ENCODE data around the gene GNL3.

GNL3 gene

GRCh38 chr3:52689151-52689550 is 3.3 kb downstream of the GNL3 start:
- DNase-seq (ENCODE audit: low read depth in 2 of 2) = no peak

- DNase-seq (ENCODE audit: low read depth in 2 of 2) = no peak
Observed at GRCh38 chr3:52690560-52690959, 4.7 kb downstream of the GNL3 start.

DNA sequence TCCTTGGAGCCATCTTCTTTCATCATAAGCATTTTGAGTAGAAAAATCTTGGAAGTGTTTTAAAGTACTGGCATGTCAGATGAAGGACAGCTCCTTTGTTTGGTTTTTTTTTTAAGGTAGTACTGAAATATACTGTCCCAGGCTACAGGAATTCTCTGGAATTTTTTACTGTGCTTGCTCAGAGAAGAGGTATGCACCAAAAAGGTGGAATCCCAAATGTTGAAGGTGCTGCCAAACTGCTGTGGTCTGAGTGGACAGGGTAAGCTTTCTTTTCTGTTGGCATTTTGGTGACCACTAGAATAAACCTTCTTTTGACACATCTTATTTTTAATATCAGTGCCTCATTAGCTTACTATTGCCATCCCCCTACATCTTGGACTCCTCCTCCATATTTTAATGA is 7.2 kb downstream of the GNL3 start:
- no peak for DNase-seq (ENCODE audit: low read depth in 2 of 2)

DNA sequence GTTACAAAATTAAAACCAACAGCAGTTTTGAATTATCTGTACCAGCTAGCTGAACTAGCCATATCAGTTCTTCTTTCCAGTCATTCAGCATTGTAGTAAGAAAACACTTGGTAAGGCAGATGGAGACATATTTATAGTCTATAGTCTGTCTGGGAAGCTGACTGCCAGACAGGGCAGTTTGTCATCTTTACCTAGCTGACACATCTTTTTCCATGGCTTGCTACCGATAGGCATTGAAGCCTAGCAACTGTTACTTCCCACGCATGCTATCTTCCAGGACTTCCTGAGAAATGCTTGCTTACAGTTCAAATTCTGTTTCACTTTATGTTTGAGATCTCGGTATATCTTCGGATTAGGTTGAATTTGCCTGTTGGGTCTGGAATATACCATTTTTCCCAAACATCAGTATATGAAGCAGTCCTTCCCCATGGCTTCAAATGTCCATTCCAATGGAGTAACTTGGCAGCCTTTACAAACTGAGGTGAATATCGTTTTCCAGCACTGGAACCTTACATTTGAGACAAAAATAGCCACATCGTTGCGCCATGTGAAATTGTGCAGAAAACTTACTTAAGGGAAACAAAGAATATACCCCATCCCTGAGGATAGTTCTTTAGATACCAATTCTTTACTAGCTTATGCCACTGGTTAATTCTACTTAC is 8.8 kb downstream of the GNL3 start:
- no peak for DNase-seq (ENCODE audit: low read depth in 2 of 2)

- no peak for DNase-seq (ENCODE audit: low read depth in 2 of 2)
Observed at GRCh38 chr3:52695798-52696671, 10.2 kb downstream of the GNL3 start.

GRCh38 chr3:52696830-52697631 is 11.2 kb downstream of the GNL3 start:
- no peak for DNase-seq (ENCODE audit: low read depth in 2 of 2)

GRCh38 chr3:52697632-52697965 is 11.8 kb downstream of the GNL3 start:
- DNase-seq (ENCODE audit: low read depth in 2 of 2) = no peak

GRCh38 chr3:52703341-52703740 is 17.5 kb downstream of the GNL3 start:
- no peak for DNase-seq (ENCODE audit: low read depth in 2 of 2)

DNA sequence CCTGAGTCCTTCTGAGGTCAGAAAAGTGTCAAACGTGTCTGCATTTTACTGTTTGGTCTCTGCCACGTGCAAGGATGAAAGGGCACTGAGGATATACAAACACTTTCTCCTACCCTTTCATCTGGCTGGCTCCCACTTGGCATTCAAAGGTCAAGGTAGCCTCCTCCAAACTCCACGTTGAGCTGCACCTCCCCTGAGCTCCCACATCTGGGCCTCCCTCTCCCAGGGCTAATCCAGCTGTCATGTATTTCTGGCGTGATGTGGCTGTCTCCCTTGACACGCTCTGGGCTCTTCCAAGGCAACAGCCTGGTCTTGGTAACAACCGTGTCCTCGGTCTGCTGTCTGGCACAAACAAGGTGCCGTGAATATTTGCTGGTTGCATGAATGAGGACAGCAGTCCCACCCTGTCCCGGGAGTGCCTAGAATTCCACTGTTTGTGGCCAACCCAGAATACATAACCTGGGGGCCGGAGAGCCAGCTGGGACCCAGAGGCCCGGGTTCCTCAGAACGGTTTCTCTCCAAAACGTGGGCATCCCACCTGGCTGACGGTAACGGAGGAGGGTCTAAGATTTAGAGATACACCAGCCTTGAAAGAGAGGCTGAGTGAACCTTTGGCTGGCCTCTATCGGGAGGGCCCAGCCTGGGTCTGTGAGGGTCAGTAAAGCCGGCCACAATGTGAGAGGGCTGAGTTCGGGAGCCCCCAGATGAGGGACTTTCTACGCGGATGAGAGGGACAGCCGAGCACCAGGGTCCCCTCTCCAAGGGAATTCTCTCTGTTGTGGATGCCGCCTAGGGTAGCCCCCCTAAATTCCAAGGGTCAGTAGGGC is 19.0 kb downstream of the GNL3 start:
- no peak for DNase-seq (ENCODE audit: low read depth in 2 of 2)

- DNase-seq (ENCODE audit: low read depth in 2 of 2) = no peak
Observed at GRCh38 chr3:52705438-52705687, 19.5 kb downstream of the GNL3 start.

GRCh38 chr3:52705688-52706686 is 20.2 kb downstream of the GNL3 start, which contains the start of the genes GLT8D1 and SPCS1:
Gene GLT8D1 (minus strand): TSS chr3:52705791. CDS start chr3:52700460, 5,331 bp downstream.
Gene SPCS1 (plus strand): TSS chr3:52706106. CDS start chr3:52706247, 141 bp downstream.
- DNase-seq (ENCODE audit: low read depth in 2 of 2) = peak; percentile 72 to 74

DNA sequence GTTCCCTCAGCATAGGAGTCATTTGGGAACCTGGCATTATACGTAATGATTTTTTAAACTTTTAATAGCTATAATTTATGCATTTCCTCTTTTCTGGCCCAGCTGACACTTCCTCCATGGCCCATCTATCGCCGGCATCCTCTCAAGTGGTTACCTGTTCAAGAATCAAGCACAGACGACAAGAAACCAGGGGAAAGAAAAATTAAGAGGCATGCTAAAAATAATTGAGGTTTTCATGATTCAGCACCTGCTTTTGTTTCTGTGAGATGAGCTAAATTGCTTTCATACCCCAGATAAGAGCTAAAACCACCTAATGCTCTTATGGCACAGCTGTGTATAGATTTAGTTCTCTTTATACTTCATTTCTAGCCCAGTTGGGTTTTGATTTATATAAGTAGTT is 21.8 kb downstream of the GNL3 start:
- DNase-seq (ENCODE audit: low read depth in 2 of 2) = no peak

DNA sequence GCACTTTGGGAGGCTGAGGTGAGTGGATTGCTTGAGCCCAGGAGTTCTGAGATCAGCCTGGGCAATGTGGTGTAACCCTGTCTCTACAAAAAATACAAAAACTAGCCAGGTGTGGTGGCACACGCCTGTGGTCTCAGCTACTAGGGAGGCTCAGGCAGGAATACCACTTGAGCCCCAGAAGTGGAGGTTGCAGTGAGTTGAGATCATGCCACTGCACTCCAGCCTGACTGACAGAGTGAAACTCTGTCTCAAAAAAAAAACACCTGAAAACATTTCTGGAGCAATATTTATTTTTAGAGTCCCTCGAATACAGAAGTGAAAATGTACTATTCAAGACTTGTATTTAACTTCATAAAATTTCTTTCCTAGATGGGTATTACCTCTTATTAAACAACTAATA is 24.7 kb downstream of the GNL3 start:
- DNase-seq (ENCODE audit: low read depth in 2 of 2) = no peak

DNA sequence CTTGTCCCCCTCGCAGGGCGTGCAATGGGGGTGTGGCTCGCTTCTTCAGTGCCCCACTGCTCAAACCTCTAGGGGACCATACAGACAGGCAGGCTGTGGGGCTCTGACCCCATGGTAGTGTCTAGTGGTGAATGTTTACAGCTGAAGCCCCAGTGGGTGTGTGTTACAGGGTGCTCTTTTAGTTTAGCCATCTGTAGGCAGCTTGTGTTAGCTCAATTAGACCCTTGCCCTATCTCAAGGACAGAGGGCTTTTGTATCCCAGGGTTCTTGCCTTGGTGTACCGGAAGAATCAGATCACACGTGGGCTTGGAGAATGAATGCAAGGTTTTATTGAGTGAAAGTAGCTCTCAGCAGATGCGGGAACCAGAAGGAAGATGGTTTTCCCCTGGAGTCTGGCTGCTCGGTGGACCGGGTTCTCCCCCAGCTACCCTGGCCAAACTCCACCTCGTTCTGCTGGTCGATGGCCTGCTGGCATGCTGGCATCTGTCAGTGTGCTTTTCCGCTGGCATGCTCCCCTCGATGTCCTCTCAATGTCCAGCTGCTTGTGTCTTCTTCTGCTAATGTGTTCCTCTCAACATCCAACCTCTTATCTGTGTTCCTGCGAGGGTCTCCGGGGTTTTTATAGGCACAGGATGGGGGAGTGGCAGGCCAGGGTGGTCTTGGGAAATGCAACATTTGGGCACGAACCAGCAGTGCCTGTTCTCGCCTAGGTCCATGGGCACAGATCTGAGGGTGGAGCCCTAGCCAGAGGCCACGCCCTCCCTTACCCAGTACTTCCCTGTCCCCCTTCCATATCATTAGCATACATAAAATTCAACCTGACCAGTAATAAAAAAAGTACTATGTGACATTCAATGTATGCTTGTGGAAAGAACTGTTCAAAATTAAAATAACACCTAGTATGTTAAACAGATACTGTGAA is 26.7 kb downstream of the GNL3 start:
- no peak for DNase-seq (ENCODE audit: low read depth in 2 of 2)

DNA sequence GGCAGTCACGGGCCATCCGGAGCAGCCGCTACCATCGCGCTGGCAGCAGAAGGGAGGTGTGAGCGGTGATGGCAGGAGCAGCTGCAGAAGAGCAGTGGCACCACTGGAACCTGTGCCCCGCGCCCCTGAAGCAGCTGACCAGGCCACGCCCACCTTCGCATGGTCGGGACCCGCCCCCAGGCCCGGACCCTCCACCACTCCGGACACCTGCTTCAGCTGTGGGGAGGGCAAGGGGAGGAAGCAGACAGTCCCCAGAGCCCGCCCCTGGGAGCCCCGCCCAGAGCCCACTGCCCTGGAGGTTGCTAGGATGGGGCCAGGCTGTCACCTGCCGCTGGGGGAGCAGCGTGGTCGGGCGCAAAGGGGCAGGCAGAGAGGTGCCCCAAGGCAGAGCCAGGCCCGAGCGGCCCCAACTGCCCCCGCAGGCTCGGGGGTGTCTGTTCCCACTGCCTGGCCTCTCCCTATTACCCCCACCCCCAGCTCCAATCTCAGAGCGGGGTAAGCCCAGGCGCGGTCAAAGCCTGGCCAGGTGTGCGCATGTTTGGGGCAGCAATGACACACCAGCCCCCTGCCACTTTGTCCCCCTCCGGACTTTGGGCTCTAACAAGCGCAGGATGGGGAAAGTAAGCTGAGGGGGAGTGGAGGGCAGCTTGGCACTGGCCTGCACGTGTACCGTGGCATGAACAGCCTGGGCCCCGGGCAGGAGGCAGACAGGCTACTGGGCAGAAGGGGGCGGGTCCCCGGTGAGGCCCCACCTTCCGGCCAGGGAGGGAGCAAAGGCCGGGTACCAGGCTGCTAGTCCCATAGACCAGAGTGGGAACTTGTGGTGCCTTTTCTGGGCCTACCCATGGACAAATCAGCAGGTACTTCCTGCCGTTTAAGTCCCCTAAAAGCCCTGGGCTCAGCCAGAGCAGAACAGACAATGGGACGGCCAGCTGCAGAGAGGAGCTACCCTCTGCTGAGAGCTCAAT is 28.8 kb downstream of the GNL3 start:
- DNase-seq (ENCODE audit: low read depth in 2 of 2) = no peak

GRCh38 chr3:52715714-52716305 is 30.0 kb downstream of the GNL3 start:
- DNase-seq (ENCODE audit: low read depth in 2 of 2) = no peak

GRCh38 chr3:52719618-52720017 is 33.8 kb downstream of the GNL3 start:
- DNase-seq (ENCODE audit: low read depth in 2 of 2) = no peak
